Dendritic cell treated with granulocyte-macrophage colony-stimulating factor and Interleukin-4, amounts not matched to agents 40 ng/mL and 50 ng/mL, for 4 days (primary cell): ENCODE results near the gene ANKRD2.

ENCODE experiments used
- H3K27ac Mint-ChIP-seq: one replicate; pipeline ENCODE4 v1.8.0; 2022; ENCODE audit warnings: mild to moderate bottlenecking, mixed read lengths
- H3K27me3 Mint-ChIP-seq: one replicate; pipeline ENCODE4 v1.8.0; 2022; ENCODE audit warnings: mild to moderate bottlenecking, mixed read lengths
- H3K36me3 Mint-ChIP-seq: one replicate; pipeline ENCODE4 v1.8.0; 2022; ENCODE audit warnings: low read depth, mixed read lengths
- H3K4me1 Mint-ChIP-seq: one replicate; pipeline ENCODE4 v1.8.0; 2022; ENCODE audit warnings: low read depth, mixed read lengths
- H3K4me3 Mint-ChIP-seq: one replicate; pipeline ENCODE4 v1.8.0; 2022; ENCODE audit warnings: mild to moderate bottlenecking, moderate library complexity, mixed read lengths
- H3K9me3 Mint-ChIP-seq: one replicate; pipeline ENCODE4 v1.8.0; 2022; ENCODE audit warnings: mixed read lengths
- intact Hi-C: fragments of 100-400 bp; cut with micrococcal nuclease; formaldehyde crosslinking; loops from one replicate; pipeline ENCODE4 v1.15.0; 2022

The ANKRD2 gene

DNA sequence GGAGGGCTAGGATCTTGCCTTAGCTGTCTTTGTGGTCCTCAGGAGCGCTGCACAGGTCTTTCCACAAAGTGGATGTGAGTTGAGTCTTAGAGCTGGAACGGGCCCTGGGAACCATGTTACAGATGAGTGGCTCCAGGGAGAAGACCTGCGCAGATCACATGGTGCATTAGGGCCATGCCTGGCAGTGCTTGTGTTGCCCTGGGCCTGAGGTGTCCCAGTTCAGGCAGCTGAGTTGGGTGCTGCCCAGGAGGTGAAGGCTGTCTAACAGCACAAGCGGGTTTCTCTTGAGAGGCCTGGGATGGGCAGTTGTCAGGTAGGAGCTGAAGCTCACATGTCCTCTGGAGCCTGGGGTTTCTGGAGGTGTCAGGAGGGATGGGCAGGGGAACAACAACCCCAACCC is 33.7 kb upstream of the ANKRD2 start:
- Mint-ChIP-seq H3K27me3 (no peaks in the 10 kb centered on the region), H3K9me3 (no peaks in the 10 kb centered on the region), H3K36me3 (no peaks in the 10 kb centered on the region), H3K4me3 (no peak overlapping the region), H3K4me1 (peaks cover 57% of the 10 kb centered on the region), H3K27ac (peak overlapping the region; percentile 21)
- intact Hi-C loops, result no loop called here

- Mint-ChIP-seq H3K4me1 (peaks cover 57% of the 10 kb centered on the region), H3K27ac (peak overlapping the region; percentile 72), H3K36me3 (no peaks in the 10 kb centered on the region), H3K4me3 (no peak overlapping the region), H3K27me3 (no peaks in the 10 kb centered on the region), H3K9me3 (no peaks in the 10 kb centered on the region)
- intact Hi-C loops, result loop anchor here (5.0 kb wide), 1 partner anchor 42 kb away; the partner anchor contains the start of genes MMS19 and UBTD1
Observed at GRCh38 chr10:97539523-97540200, 32.9 kb upstream of the ANKRD2 start.

DNA sequence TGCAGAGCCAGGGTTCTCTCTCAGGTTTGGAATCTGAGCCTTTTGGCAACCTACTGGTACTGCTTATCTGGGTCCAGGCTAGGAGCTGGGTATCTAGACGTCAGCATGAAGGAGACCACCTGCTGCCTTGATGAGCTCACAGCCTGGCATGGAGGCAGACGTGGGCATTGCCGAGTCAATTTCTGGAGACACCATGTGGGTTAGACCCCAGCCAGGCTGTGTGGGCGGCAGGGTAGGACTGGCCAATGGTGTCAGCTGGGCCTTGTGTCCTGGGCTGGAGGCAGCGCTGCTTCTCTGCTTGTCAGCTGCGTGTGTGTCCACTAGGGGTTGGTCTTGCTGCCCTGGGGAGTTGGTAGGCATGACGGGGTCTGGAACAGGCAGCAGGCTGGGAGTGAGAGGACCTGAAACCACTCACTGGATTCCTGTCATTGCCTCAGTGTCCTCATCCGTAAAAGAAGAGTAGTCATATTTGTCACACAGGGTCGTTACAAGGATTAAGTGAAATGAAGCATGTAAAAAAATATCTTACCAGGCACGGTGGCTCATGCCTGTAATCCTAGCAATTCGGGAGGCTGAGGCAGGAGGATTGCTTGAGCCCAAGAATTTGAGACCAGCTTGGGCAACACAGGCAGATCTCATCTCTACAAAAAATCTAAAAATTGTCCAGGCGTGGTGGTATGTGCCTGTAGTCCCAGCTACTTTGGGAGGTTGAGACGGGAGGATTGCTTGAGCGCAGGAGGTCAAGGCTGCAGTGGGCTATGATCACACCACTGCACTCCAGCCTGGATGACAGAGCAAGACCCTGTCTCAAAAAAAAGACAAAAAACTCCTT is 31.7 kb upstream of the ANKRD2 start:
- intact Hi-C loops, result loop anchor here (5.0 kb wide), 1 partner anchor 44 kb away; the partner anchor contains the start of genes MMS19 and UBTD1

GRCh38 chr10:97542169-97543024 is 30.2 kb upstream of the ANKRD2 start:
- intact Hi-C loops, result loop anchor here (5.0 kb wide), 1 partner anchor 45 kb away; the partner anchor contains the start of genes MMS19 and UBTD1
- H3K36me3 Mint-ChIP-seq, result no peaks in the 10 kb centered on the region
- H3K27ac Mint-ChIP-seq, result peak overlapping the region; percentile 87
- peak overlapping the region; percentile 21 for H3K4me3 Mint-ChIP-seq
- no peaks in the 10 kb centered on the region for H3K27me3 Mint-ChIP-seq
- no peaks in the 10 kb centered on the region for H3K9me3 Mint-ChIP-seq
- peaks cover 76% of the 10 kb centered on the region for H3K4me1 Mint-ChIP-seq

More for the DNA sequence above, 31.7 kb upstream of the ANKRD2 start:
- Mint-ChIP-seq H3K4me3 (no peak overlapping the region), H3K27ac (no peak overlapping the region), H3K4me1 (peaks cover 61% of the 10 kb centered on the region), H3K9me3 (no peaks in the 10 kb centered on the region), H3K27me3 (no peaks in the 10 kb centered on the region), H3K36me3 (no peaks in the 10 kb centered on the region)

GRCh38 chr10:97543025-97543546 is 29.5 kb upstream of the ANKRD2 start:
- intact Hi-C loops, result loop anchor here (5.0 kb wide), 1 partner anchor 46 kb away; the partner anchor contains the start of genes MMS19 and UBTD1
- Mint-ChIP-seq H3K36me3 (no peaks in the 10 kb centered on the region), H3K4me3 (peak overlapping the region; percentile 11)

DNA sequence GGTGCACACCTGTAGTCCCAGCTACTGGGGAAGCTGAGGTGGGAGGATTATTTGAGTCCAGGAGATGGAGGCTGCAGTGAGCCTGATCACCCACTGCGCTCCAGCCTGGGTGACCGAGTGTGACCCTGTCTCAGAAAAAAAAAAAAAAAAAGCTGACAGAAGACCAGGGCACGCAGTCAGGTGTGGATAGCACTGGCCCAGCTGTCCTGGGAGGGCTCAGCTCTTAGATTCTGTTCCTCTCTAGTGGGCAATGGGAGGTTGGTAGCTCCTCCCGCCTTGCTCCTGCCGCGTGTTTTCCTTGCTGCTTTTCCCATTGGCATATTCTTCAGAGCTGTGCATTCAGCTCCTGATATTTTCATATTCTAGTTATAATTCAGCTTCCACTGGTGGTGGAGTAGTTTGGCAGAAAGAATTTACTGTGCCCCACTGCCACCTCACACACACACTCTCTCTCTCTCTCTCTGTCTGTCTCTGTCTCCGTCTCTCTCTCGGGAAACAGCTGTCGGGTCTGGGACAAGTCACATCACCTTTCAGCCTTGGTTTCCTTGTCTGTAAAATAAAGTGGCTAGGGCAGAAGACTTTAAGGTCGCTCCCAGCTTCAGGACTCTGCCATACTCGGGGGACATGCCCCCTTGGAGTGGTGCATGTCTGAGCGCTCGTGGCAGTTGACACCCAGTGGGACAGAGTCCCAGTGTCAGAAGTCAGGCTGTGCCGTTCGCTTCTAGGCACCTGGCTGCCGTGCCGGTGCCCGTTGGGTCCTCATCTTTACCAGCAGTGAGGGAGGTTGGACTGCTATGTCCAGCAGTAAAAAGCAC is 25.9 kb upstream of the ANKRD2 start:
- peaks cover 58% of the 10 kb centered on the region for H3K4me1 Mint-ChIP-seq
- intact Hi-C loops, result no loop called here
- H3K36me3 Mint-ChIP-seq, result no peaks in the 10 kb centered on the region
- H3K9me3 Mint-ChIP-seq, result no peaks in the 10 kb centered on the region
- no peaks in the 10 kb centered on the region for H3K27me3 Mint-ChIP-seq
- no peak overlapping the region for H3K4me3 Mint-ChIP-seq
- H3K27ac Mint-ChIP-seq, result peak overlapping the region; percentile 57

More at GRCh38 chr10:97543025-97543546, 29.5 kb upstream of the ANKRD2 start:
- Mint-ChIP-seq H3K4me1 (peaks cover 79% of the 10 kb centered on the region), H3K9me3 (no peaks in the 10 kb centered on the region), H3K27ac (peak overlapping the region; percentile 87), H3K27me3 (no peaks in the 10 kb centered on the region)

- Mint-ChIP-seq H3K4me3 (no peak overlapping the region), H3K36me3 (no peaks in the 10 kb centered on the region), H3K9me3 (no peaks in the 10 kb centered on the region), H3K4me1 (peaks cover 52% of the 10 kb centered on the region), H3K27ac (peak overlapping the region; percentile 57), H3K27me3 (no peaks in the 10 kb centered on the region)
- intact Hi-C loops, result no loop called here
Observed at GRCh38 chr10:97547271-97547600, 25.3 kb upstream of the ANKRD2 start.

DNA sequence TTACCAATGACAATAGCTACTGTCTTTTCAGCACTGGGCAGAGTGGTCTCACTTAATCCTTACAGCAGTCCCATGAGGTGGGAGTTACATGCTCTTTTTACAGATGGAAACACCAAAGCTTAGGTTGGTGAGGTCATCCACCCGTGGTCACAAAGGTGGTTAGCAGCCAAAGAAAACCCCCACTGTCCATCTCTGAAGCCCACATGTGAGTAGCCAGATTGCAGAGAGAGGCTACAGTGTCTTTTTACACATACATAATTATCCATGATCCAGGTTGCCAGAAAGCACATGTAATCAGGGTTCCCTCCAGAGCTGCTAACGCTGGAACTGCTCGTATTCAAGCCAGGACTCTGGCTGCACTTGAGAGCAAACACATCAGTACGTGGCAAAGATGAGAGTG is 24.6 kb upstream of the ANKRD2 start:
- Mint-ChIP-seq H3K4me1 (peaks cover 45% of the 10 kb centered on the region), H3K27me3 (no peaks in the 10 kb centered on the region), H3K9me3 (no peaks in the 10 kb centered on the region), H3K27ac (no peak overlapping the region), H3K36me3 (no peaks in the 10 kb centered on the region), H3K4me3 (no peak overlapping the region)
- intact Hi-C loops, result no loop called here

GRCh38 chr10:97548828-97549455 is 23.6 kb upstream of the ANKRD2 start:
- H3K9me3 Mint-ChIP-seq, result no peaks in the 10 kb centered on the region
- H3K27me3 Mint-ChIP-seq, result no peaks in the 10 kb centered on the region
- H3K27ac Mint-ChIP-seq, result peak overlapping the region; percentile 1
- intact Hi-C loops, result no loop called here
- H3K4me1 Mint-ChIP-seq, result peaks cover 38% of the 10 kb centered on the region
- no peaks in the 10 kb centered on the region for H3K36me3 Mint-ChIP-seq
- H3K4me3 Mint-ChIP-seq, result no peak overlapping the region

- intact Hi-C loops, result no loop called here
- Mint-ChIP-seq H3K9me3 (no peaks in the 10 kb centered on the region), H3K36me3 (no peaks in the 10 kb centered on the region), H3K27me3 (no peaks in the 10 kb centered on the region), H3K4me1 (peaks cover 36% of the 10 kb centered on the region), H3K4me3 (no peak overlapping the region), H3K27ac (peak overlapping the region; percentile 50)
Observed at GRCh38 chr10:97549587-97550322, 22.8 kb upstream of the ANKRD2 start.

DNA sequence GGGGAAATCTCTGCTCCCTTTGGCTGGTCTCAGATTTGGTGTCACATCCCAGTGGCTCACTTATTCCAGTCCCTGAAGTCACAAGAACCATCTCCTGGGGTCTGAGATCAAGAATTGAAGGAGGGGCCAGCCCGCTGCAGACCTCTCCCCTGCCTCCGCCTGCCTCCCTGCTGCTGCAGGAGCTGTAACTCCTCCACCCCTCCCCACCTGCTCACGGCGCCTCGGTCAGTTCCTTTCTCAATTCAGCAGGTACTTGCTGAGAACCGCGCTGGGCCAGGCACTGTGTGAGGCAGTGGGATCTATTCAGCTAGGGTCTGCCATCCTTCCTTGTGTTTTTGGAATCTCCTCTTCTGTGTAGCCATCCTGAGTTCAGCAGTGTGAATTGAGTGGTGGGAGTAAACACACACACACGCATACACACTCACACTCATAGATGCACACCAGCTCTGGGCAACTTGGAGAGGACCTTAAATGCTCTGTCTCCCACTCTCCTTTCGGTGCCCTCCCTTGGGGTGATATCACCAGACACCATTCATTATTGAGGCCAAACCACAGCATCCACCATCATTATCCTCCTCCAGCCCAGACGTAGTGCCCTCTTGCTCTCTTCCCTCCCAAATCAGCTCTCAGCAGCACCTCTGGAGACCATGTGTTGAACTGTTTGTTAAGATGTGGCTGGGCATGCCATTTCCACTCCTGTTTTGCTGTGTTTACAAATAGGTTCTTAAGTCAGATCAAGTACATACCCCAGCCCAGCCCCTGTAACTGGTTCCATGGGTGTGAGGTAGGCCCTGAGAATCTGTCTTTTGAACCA is 22.0 kb upstream of the ANKRD2 start:
- no peaks in the 10 kb centered on the region for H3K27me3 Mint-ChIP-seq
- H3K4me1 Mint-ChIP-seq, result peaks cover 29% of the 10 kb centered on the region
- intact Hi-C loops, result no loop called here

More for the DNA sequence above, 22.0 kb upstream of the ANKRD2 start:
- H3K36me3 Mint-ChIP-seq, result no peaks in the 10 kb centered on the region
- no peak overlapping the region for H3K4me3 Mint-ChIP-seq
- H3K27ac Mint-ChIP-seq, result no peak overlapping the region
- H3K9me3 Mint-ChIP-seq, result peaks cover 8% of the 10 kb centered on the region
